Fibroblast of the aortic adventitia (primary cell): ENCODE results near the gene SYTL1. TPM values are rescaled to one million over a fixed set of nuclear protein-coding genes. Genes with fewer than 3 reads are reported as not detected.

Experiments
- DNase-seq: peaks from one replicate; pipeline ENCODE4 v3.0.0-alpha.2; 2010; ENCODE audit warnings: low read depth
- H3K4me3 ChIP-seq: 2 replicates; pipeline ENCODE4 v1.5.1; 2011; ENCODE audit warnings: low read depth, mild to moderate bottlenecking, control low read depth, low read length, moderate library complexity
- CTCF ChIP-seq: IDR thresholded peaks from 2 replicates; pipeline ENCODE4 v1.5.1; 2011; ENCODE audit warnings: mild to moderate bottlenecking, low read length, control low read depth, inconsistent platforms; ENCODE audit not compliant: insufficient read depth
- total RNA-seq: library from RNA; depleted of rRNA; stranded (reverse); fragments of >200 nt; gene quantifications from 2 replicates; pipeline ENCODE4 v1.2.3, GENCODE V29; 2012; ENCODE audit warnings: low replicate concordance

Gene SYTL1
- total RNA-seq, 1 donor: 0.09 TPM

GRCh38 chr1:27306071-27306470 lies 35.8 kb upstream of the SYTL1 start:
- DNase-seq: no peak
- no peak for TF ChIP-seq CTCF
- no peak overlapping the region for H3K4me3 ChIP-seq

- no peak overlapping the region for H3K4me3 ChIP-seq
- TF ChIP-seq CTCF: peak; percentile 6
- no peak for DNase-seq
Measured at GRCh38 chr1:27306892-27307761, 34.7 kb upstream of the SYTL1 start.

- no peak overlapping the region for H3K4me3 ChIP-seq
- DNase-seq: no peak
- TF ChIP-seq CTCF: no peak
Measured at GRCh38 chr1:27307874-27308598, 33.8 kb upstream of the SYTL1 start.

GRCh38 chr1:27314169-27314568 lies 27.7 kb upstream of the SYTL1 start:
- no peak overlapping the region for H3K4me3 ChIP-seq
- TF ChIP-seq CTCF: no peak
- DNase-seq: no peak

- H3K4me3 ChIP-seq: no peak overlapping the region
- no peak for DNase-seq
- TF ChIP-seq CTCF: no peak
Measured at GRCh38 chr1:27314737-27315136, 27.1 kb upstream of the SYTL1 start.

GRCh38 chr1:27316860-27317259 lies 25.0 kb upstream of the SYTL1 start:
- no peak overlapping the region for H3K4me3 ChIP-seq
- no peak for TF ChIP-seq CTCF
- DNase-seq: no peak
